LoVo (cell line): ENCODE measurements around the gene RPL7L1.

ENCODE experiments used
- DNase-seq: peaks from one replicate; pipeline ENCODE4 v3.0.0-alpha.2; 2016; ENCODE audit warnings: low spot score

The RPL7L1 gene

DNA sequence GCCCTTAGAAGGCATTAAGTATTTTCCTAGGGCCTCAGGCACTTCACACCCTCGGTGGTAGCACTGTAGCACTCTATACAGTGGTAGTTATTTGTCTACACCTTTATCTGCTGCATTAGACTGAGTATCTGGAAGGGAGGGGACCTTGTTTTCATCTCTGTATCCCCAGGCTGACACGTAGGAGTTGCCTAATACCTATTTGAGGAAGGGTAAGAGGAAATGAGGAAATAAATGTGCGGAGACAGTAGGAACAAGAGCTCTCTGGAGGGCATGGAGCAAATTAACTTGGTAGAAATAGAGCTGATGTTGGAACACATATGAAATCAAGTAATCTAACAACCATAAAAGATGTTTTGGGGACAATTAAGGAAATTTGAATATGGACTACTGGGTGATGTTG is 53.8 kb downstream of the RPL7L1 start:
- DNase-seq: no peak

DNA sequence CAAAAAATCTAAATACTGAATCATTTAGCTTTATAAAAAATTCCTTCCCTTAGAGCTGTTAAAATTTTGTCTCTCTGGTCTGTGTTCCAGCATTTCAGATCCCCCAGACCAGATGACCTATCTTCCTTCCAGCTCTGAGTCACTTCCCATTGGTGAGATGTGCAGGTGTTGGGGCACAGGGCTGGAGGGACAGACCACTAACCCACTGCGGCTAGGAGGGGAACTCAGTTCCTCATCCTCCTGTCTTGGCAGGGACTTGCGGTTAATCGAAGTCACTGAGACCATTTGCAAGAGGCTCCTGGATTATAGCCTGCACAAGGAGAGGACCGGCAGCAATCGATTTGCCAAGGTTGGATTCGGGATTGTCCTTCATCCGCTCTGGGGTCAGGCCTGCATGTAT is 55.9 kb downstream of the RPL7L1 start:
- no peak for DNase-seq

- no peak for DNase-seq
These were observed 57.0 kb downstream of the RPL7L1 start for GRCh38 chr6:42936398-42936797.

- DNase-seq: no peak
These were observed 58.4 kb downstream of the RPL7L1 start for GRCh38 chr6:42937548-42938427.

DNA sequence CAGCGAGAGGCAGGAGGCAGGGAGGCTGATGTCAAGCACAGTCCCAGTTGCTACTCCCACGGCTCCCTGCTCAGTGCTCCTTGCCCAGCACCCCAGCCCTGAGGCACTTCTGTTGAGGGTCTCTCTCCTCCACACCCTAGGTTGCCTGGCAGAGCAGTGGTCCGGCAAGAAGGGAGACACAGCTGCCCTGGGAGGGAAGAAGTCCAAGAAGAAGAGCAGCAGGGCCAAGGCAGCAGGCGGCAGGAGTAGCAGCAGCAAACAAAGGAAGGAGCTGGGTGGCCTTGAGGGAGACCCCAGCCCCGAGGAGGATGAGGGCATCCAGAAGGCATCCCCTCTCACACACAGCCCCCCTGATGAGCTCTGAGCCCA is 59.0 kb downstream of the RPL7L1 start:
- DNase-seq: no peak

DNA sequence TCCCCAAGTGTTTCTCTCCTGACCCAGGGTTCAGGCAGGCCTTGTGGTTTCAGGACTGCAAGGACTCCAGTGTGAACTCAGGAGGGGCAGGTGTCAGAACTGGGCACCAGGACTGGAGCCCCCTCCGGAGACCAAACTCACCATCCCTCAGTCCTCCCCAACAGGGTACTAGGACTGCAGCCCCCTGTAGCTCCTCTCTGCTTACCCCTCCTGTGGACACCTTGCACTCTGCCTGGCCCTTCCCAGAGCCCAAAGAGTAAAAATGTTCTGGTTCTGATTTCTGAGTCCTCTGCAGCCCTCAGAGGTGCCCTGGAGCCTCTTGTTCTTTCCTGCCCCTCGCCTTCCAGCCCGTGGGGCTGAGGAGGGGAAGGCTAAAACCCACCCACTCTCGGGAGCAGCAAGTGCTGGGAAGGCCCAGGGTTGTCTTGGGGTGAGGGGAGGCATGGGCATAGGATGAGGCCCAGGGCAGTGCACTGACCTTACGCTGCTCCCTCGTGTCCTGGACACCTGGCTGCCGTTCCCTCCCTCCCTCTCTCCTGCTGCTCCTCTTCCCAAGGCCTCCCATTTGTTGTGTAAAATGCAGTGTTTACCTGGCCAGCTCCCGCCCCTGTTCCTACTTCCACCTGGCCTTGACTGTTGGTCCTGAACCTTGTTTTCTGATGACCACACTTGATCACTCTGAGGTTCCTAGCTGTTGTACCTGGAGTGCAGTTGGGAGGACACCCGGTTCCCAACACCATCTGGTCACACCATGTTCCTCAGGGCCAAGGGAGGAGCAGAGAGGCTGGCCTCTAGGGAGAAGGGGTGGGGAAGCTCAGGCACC is 59.8 kb downstream of the RPL7L1 start:
- DNase-seq: no peak
